ENCODE data around the gene PDE4D.

- TF ChIP-seq, protein P1, sequence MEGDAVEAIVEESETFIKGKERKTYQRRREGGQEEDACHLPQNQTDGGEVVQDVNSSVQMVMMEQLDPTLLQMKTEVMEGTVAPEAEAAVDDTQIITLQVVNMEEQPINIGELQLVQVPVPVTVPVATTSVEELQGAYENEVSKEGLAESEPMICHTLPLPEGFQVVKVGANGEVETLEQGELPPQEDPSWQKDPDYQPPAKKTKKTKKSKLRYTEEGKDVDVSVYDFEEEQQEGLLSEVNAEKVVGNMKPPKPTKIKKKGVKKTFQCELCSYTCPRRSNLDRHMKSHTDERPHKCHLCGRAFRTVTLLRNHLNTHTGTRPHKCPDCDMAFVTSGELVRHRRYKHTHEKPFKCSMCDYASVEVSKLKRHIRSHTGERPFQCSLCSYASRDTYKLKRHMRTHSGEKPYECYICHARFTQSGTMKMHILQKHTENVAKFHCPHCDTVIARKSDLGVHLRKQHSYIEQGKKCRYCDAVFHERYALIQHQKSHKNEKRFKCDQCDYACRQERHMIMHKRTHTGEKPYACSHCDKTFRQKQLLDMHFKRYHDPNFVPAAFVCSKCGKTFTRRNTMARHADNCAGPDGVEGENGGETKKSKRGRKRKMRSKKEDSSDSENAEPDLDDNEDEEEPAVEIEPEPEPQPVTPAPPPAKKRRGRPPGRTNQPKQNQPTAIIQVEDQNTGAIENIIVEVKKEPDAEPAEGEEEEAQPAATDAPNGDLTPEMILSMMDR (conservative IDR thresholded peaks at IDR 0.05; ENCODE audit: low read length) = no peak
- no peak for TF ChIP-seq EZH2phosphoT487 (IDR thresholded peaks at IDR 0.05; ENCODE audit: borderline replicate concordance, low read depth, low read length)
These were observed 20.4 kb downstream of the PDE4D start for GRCh38 chr5:59873113-59873512.
